COLO829 (cell line): ENCODE results near the gene ISG20.

Experiments used
- DNase-seq: peaks from one replicate; pipeline ENCODE4 v3.0.0; 2012; ENCODE audit warnings: low spot score

Gene ISG20

GRCh38 chr15:88638626-88639372 lies at the start of gene ISG20:
Gene ISG20, plus strand, starts transcription at chr15:88639016. Its CDS starts 351 bp downstream, at chr15:88639367.
- peak; percentile 98 for DNase-seq

DNA sequence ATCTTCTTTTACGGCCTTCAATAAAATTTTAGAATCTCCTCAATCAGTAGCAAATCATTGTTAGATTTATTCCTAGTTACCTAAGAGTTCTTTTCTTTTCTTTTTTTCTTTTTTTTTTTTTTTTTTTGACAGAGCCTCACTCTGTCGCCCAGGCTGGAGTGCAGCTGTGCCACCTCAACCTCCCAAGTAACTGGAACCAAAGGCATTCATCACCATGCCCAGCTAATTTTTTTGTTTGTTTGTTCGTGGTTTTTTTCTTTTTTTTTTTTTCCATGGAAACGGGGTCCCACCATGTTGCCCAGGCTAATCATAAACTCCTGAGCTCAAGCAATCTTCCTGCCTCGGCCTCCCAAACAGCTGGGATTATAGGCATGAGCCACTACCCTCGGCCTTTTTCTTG lies 48.1 kb upstream of the ISG20 start:
- no peak for DNase-seq

GRCh38 chr15:88591384-88591783 lies 47.4 kb upstream of the ISG20 start:
- DNase-seq = no peak

- no peak for DNase-seq
These were observed 34.9 kb upstream of the ISG20 start for GRCh38 chr15:88603885-88604284.

DNA sequence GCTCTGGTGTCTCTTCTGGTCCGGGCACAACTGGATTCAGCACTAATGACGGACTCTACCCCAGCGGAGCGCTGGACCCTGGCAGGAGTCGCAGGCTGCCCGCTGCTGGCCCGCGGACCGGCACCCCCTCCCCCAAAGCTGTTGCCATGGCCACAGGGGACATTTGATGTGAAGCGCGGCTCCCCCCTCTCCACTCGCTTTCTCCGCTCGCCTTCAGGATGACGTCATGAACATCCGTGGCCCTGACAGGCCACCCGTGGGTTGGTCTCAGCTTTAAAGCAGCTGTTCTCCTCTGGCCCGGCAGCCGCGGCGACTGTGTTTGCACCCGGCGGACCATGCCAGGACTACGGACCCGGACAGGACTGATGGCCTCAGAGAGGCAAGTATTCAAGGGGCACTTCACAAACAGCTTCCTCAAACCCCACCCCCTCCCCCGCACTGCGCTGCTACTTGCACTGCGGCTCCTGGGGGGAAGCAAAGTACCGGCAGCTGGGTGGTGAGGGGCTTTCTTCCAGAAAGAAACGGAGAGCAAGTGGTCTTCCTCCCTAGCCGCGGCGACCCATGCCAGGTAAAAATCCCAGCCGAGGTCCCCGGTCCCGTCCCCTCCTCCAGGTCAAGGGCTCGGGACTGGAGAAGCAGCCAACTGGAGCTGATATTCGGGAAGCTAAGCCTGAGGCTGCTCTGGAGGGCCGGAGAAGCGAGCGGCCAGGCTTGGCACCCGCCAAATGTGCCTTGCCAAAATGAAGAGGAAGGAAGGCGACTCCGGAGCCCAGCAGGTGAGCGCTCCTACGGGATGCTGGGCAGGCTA lies 34.2 kb upstream of the ISG20 start:
- DNase-seq = no peak

DNA sequence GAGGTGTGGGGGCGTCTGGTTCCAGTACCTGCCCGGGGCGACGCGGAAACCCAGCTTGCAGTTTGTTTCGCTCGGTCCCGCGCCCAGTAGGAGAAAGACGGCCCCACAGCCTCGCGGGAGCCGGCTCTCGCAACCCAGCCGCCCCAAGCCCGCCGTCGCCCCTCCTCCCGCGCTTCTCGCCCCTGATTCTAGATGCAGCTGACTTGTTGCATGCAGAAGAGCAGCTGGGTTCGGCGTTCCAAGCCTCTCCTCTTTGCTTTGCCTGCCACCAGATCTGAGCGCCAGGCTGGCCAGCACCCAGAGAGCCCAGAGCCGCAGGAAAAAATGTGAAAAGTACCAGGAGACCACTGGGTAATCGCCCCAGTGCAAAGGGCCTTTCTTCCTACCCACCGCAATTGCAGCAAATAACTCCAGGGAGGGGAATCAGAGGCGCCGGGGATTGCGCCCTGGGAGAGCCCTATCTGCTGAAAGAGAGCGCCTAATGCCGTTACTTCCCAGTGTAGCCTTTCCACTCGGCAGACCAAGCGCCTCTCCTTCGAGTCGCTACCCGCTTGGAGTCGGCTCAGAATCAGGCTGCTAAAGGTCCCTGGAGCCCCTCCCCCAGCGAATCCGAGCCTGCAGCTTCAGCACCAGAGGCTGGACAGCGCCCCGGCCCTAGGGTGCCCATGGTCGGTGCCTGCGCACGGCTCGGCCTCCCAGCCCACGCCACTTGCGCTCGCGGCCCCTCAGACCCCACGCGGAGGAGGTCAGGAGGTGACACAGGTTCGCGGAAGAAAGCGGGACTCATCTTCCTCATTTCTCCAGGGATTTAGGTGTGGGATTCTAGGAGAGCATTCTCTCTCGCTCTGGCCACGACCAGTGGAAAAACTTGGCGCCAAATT lies 33.4 kb upstream of the ISG20 start:
- no peak for DNase-seq

DNA sequence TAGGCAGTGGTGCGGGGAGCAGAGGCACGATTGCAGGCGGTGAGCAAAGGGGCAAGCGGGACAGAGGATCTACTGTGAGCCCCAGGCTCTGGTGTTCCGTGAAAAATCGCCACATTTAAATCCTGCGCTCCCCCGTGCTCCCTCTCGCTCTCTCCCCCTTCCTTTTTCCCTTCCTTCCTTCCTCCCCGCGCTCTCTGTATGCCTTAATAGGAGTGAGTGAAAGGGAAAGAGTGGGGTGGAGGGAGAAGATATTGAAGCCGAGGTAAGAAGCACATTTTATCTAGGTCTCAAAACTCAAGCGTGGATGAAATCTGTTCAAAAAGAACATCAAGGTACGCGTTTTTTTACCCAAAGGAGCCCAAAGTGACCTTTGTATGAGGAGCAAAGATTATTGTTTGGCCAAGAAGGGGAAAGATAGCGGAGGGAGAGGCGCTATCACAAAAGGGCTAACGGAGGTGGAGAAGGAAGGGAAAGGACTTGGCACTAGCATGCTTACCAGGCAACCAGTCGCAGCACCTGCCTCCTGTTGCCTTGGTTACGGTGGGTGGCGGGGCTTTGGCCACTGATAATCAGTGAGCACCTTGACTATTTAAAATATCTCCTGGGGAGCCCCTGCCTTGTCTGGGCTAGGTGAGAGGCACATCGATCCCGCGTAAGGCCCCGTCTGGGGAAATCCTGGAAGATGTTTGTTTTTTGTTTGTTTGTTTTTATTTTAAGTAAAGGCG lies 32.6 kb upstream of the ISG20 start:
- no peak for DNase-seq

DNA sequence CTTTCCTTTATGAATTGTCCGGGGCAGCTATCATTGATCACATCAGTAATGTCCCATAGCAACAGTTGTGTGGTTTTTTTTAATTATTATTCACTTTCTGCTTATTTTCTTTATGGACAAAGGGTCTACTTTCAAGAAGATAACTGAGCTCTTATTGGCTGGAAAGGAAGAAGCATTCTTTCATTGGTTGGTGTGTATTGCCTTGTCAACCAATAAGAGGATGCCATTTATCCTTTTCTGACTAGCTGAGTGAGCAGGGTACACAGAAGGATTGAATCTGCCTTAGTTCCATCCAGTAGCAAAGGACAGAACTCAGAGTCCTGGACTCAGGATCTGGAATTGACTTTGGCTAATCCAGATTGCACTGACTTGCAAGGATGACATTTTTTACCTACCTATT lies 30.9 kb upstream of the ISG20 start:
- no peak for DNase-seq

DNA sequence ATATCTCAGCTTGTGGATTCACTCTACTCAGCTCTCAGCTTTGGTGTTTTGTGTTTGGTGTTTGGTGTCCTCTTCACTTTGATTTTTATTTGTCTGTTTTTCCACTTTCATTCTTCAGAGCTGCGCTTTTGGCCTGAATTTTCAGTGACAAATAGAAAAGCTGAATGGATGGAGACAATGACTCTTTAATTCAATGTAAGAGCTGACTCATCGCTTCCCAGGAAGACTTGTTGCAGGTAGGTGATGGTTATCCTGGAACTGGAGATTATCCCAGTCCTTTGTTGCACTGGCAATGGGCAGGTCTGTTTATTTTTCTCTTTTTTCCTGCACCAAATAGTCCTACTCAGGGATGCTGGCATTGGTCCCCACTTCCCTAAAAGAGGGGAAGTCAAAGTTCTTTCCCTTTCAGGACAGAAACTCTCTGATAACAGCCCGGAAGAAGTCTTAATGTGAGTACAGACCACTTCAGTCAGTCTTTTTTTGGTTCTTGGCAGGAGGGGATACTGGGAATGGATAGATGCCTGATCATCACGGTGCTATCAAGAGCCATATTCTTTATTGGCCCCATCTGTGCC lies 30.1 kb upstream of the ISG20 start:
- DNase-seq = no peak

- no peak for DNase-seq
These were observed 29.3 kb upstream of the ISG20 start for GRCh38 chr15:88609344-88610090.

DNA sequence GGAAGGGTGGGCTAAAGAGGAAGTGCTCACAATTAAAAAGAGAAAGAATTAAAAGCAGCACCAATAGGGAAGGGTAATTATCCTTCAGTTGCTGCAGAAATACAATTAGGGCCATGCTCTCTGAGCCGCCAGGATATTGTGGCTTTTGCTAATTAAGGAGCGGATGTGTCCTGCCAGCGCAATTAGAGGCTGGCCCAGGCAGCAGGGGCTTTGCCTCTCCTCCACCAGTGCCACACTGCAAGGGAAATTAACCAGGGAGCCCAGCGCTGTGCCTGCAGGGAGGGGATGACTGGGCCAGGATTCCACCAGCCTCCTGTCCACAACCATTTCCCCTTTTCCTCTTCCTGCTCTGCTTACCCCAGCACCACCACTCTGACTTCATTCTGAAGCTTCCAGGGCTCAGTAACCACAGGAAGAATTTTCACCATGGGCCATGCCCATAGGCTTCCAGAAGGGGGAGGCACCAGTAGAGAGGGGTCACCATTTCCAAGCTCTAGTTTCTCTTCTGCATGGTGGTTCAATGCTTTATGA lies 28.1 kb upstream of the ISG20 start:
- no peak for DNase-seq

- no peak for DNase-seq
These were observed 26.5 kb upstream of the ISG20 start for GRCh38 chr15:88612186-88612796.

DNA sequence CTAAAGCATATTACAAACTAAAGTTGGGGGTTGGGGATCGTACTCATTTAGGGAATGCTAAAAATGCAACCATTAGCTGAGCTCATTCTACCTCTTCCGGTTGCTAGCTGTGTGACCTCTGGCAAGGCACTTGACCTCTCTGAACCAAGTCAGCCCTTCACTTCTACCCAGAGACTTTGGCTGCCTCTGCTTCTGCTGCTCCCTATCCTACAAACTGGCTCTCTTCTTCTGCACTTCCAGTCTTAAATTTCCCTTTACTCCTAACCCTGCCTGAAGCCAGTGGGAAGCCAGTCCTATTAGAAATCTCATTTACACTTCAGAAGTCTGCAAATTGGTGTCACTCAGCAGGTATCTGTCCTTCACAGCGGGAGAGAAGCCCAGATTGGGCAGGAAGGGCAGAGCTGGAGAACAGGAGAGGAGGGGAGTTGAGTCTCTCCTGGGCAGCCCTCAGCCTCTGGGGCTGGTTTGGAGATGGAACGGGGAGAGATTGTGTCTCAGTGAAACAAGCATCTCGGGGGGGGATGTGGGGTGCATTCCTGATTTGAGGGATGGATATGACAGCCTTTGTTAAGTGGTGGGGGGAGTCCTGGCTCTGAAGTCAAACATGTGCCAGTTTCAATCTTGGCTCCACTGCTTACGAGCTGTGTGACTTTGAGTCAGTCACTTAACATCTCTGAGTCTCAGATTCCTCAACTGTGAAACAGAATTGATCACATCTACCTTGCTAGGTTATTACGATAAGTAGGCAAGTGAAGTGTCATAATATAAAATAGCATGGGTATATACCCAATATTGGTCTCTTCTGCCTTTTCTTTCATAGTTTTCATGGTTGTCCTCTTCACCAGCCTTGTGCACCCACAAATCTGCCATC lies 25.5 kb upstream of the ISG20 start:
- no peak for DNase-seq

DNA sequence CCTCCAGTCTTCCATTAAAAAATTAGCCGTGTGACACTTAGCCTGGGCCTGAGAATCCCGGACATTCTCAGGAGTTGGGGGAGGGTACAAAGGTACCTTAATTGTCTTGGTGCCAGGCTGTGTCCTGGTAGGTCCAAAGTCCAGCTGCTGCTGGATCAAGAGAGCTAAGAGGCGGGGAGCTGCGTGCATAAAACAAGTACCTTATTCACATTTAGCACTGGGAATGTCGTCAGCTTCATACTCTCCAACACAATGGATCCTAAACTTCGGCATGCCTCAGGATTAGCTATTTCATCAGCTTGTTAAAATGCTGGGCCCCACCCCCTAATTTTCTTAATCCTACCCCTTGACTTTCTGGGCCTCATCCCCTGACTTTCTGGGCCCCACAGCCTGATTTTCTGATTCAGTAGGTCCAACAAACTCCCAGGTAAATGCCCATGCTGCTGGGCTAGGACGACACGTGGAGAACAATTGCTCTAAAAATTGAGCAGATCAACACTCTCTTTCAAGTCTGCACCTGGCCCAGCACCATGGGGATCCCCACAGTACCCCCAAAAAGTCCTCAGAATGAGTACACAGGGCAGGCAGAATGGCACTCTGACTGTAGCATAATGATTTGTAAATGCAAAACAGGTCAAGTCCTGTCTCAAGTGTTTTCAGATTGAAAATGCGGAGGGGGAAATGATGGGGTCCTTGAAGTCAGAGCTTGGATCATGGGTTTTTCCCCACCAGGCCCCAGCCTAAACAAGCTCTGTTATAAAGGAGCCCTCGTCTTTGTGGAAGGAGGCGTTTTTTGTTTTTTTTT lies 23.3 kb upstream of the ISG20 start:
- DNase-seq = no peak

GRCh38 chr15:88616240-88616639 lies 22.6 kb upstream of the ISG20 start:
- no peak for DNase-seq

- no peak for DNase-seq
These were observed 21.6 kb upstream of the ISG20 start for GRCh38 chr15:88617031-88617722.

- DNase-seq = no peak
These were observed 21.0 kb upstream of the ISG20 start for GRCh38 chr15:88617790-88618189.

DNA sequence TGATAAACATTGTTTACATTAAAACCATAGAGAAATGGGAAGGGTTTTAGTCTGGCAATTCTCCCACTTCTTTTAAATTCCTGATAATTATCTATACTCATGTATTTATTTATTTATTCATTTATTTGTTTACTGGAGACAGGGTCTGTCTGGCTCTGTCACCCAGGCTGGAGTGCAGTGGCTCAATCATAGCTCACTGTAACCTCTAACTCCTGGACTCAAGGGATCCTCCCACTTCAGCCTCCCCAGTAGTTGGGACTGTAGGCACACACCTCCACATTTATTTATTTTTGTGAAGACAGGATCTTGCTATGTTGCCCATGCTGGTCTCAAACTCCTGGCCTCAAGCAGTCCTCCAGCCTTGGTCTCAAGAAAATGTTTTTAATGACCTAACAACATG lies 20.1 kb upstream of the ISG20 start:
- DNase-seq = no peak
